ENCODE measurements around the gene RASA3. TPM values are rescaled to one million over a fixed set of nuclear protein-coding genes. Genes with fewer than 3 reads are reported as not detected.
"Not testable (repeated sequence)": the region's sequence is repeated elsewhere in the genome, so short reads cannot be mapped to it uniquely, and the experiment has no call there.

Gene RASA3
- total RNA-seq, 2 experiments from 2014 or later = 3.6 to 17.9 TPM

- no peak for DNase-seq (ENCODE audit: low spot score)
- Histone ChIP-seq H4K20me1 (ENCODE audit: insufficient read depth, low read length) (no peaks in the 10 kb centered on the region), H3K79me2 (ENCODE audit: insufficient read depth, low read depth, low read length) (no peaks in the 10 kb centered on the region), H3K9me3 (ENCODE audit: low read length) (no peaks in the 10 kb centered on the region), H2AFZ (ENCODE audit: low read length) (no peak overlapping the region), H3K4me2 (ENCODE audit: low read length) (no peak overlapping the region), H3K9me2 (ENCODE audit: insufficient read depth, low read length) (no peaks in the 10 kb centered on the region), H3K27ac (ENCODE audit: low read depth, low read length, poor library complexity, severe bottlenecking) (no peak overlapping the region), H3K36me3 (ENCODE audit: insufficient read depth, low read length) (no peaks in the 10 kb centered on the region), H3K4me3 (ENCODE audit: low read depth, low read length, poor library complexity, severe bottlenecking) (no peak overlapping the region), H3K4me1 (ENCODE audit: insufficient read depth, low read length, poor library complexity, severe bottlenecking) (peaks cover 9% of the 10 kb centered on the region)
- POLR2A ChIA-PET = no interaction called here
- no peak for TF ChIP-seq EZH2phosphoT487 (IDR thresholded peaks at IDR 0.05; ENCODE audit: borderline replicate concordance, low read depth, low read length)
- TF ChIP-seq CTCF (conservative IDR thresholded peaks at IDR 0.05; ENCODE audit: low read length) = no peak
- CTCF ChIA-PET (ENCODE audit: unreplicated experiment) = no interaction called here
- intact Hi-C loops (cut with micrococcal nuclease; ENCODE audit: unreplicated experiment) = no loop called here
- BruUV-seq (replicated peaks) = no TSS peak
Observed at GRCh38 chr13:114119196-114119595, 13.2 kb downstream of the RASA3 start.

- no peak for TF ChIP-seq EZH2phosphoT487 (IDR thresholded peaks at IDR 0.05; ENCODE audit: borderline replicate concordance, low read depth, low read length)
- TF ChIP-seq CTCF (conservative IDR thresholded peaks at IDR 0.05; ENCODE audit: low read length) = no peak
- H3K4me3 ChIP-seq (ENCODE audit: low read depth, low read length, poor library complexity, severe bottlenecking) = no peak overlapping the region
- intact Hi-C loops (cut with micrococcal nuclease; ENCODE audit: unreplicated experiment) = no loop called here
- no TSS peak for BruUV-seq (replicated peaks)
- no peak overlapping the region for H3K4me2 ChIP-seq (ENCODE audit: low read length)
- peaks cover 9% of the 10 kb centered on the region for H3K4me1 ChIP-seq (ENCODE audit: insufficient read depth, low read length, poor library complexity, severe bottlenecking)
- H3K79me2 ChIP-seq (ENCODE audit: insufficient read depth, low read depth, low read length) = no peaks in the 10 kb centered on the region
- DNase-seq (ENCODE audit: low spot score) = no peak
- H4K20me1 ChIP-seq (ENCODE audit: insufficient read depth, low read length) = no peaks in the 10 kb centered on the region
- ChIA-PET POLR2A (no interaction called here), CTCF (ENCODE audit: unreplicated experiment) (no interaction called here)
- H3K36me3 ChIP-seq (ENCODE audit: insufficient read depth, low read length) = no peaks in the 10 kb centered on the region
- H3K9me3 ChIP-seq (ENCODE audit: low read length) = no peaks in the 10 kb centered on the region
- H3K9me2 ChIP-seq (ENCODE audit: insufficient read depth, low read length) = no peaks in the 10 kb centered on the region
- H2AFZ ChIP-seq (ENCODE audit: low read length) = no peak overlapping the region
- no peak overlapping the region for H3K27ac ChIP-seq (ENCODE audit: low read depth, low read length, poor library complexity, severe bottlenecking)
Observed at GRCh38 chr13:114118511-114119123, 13.8 kb downstream of the RASA3 start.

DNA sequence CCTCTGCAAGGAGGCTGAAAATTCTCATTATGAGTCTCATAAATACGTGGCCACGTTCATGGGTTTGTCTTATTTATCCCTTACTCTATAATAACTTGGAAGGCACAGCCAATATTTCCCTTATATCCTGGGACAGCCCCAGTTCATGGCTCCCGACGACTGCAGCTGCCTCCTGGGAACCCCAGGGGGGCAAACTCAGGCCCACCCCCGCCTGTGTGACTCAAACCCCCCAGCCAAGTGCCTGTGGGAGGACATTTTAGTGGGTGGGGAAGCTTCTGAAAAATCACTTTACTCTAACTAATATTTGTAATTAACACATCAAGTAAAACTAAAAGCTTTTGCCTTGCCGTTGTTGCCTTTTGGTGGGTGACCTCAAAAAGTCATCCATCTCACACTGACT, 14.3 kb downstream of the RASA3 start:
- H3K9me2 ChIP-seq (ENCODE audit: insufficient read depth, low read length) = no peaks in the 10 kb centered on the region
- no peaks in the 10 kb centered on the region for H3K9me3 ChIP-seq (ENCODE audit: low read length)
- TF ChIP-seq CTCF (conservative IDR thresholded peaks at IDR 0.05; ENCODE audit: low read length) = no peak
- no peak for TF ChIP-seq EZH2phosphoT487 (IDR thresholded peaks at IDR 0.05; ENCODE audit: borderline replicate concordance, low read depth, low read length)
- H3K79me2 ChIP-seq (ENCODE audit: insufficient read depth, low read depth, low read length) = no peaks in the 10 kb centered on the region
- no peaks in the 10 kb centered on the region for H3K36me3 ChIP-seq (ENCODE audit: insufficient read depth, low read length)
- intact Hi-C loops (cut with micrococcal nuclease; ENCODE audit: unreplicated experiment) = no loop called here
- POLR2A ChIA-PET = no interaction called here
- no peak overlapping the region for H3K4me3 ChIP-seq (ENCODE audit: low read depth, low read length, poor library complexity, severe bottlenecking)
- DNase-seq (ENCODE audit: low spot score) = no peak
- H3K4me2 ChIP-seq (ENCODE audit: low read length) = no peak overlapping the region
- no TSS peak for BruUV-seq (replicated peaks)
- H3K4me1 ChIP-seq (ENCODE audit: insufficient read depth, low read length, poor library complexity, severe bottlenecking) = peaks cover 9% of the 10 kb centered on the region
- CTCF ChIA-PET (ENCODE audit: unreplicated experiment) = no interaction called here
- no peak overlapping the region for H2AFZ ChIP-seq (ENCODE audit: low read length)
- no peak overlapping the region for H3K27ac ChIP-seq (ENCODE audit: low read depth, low read length, poor library complexity, severe bottlenecking)
- no peaks in the 10 kb centered on the region for H4K20me1 ChIP-seq (ENCODE audit: insufficient read depth, low read length)

DNA sequence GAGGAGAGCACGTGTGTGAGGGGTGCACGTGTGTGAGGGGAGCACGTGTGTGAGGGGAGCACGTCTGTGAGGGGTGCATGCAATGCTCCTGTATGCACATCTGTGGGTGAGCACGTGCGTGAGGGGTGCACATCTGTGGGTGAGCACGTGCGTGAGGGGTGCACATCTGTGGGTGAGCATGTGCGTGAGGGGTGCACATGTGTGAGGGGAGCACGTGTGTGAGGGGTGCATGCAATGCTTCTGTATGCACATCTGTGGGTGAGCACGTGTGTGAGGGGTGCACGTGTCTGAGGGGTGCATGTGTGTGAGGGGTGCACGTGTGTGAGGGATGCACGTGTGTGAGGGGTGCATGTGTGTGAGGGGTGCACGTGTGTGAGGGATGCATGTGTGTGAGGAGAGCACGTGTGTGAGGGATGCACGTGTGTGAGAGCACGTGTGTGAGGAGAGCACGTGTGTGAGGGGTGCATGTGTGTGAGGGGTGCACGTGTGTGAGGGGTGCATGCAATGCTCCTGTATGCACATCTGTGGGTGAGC, 15.0 kb downstream of the RASA3 start:
- H3K4me3 ChIP-seq (ENCODE audit: low read depth, low read length, poor library complexity, severe bottlenecking); H3K9me3 ChIP-seq (ENCODE audit: low read length); H3K4me2 ChIP-seq (ENCODE audit: low read length); CTCF ChIA-PET (ENCODE audit: unreplicated experiment); H4K20me1 ChIP-seq (ENCODE audit: insufficient read depth, low read length); H3K27ac ChIP-seq (ENCODE audit: low read depth, low read length, poor library complexity, severe bottlenecking); H3K79me2 ChIP-seq (ENCODE audit: insufficient read depth, low read depth, low read length); DNase-seq (ENCODE audit: low spot score); H3K36me3 ChIP-seq (ENCODE audit: insufficient read depth, low read length); BruUV-seq (replicated peaks); POLR2A ChIA-PET; H3K4me1 ChIP-seq (ENCODE audit: insufficient read depth, low read length, poor library complexity, severe bottlenecking); H3K9me2 ChIP-seq (ENCODE audit: insufficient read depth, low read length); H2AFZ ChIP-seq (ENCODE audit: low read length); intact Hi-C loops (cut with micrococcal nuclease; ENCODE audit: unreplicated experiment): not testable (repeated sequence)
